Gastroesophageal sphincter (tissue), 4 donors: ENCODE measurements around the gene AHNAK2. TPM values are rescaled to one million over a fixed set of nuclear protein-coding genes. Genes with fewer than 3 reads are reported as not detected.

ENCODE experiments used
- ATAC-seq: fragments of 150-250 bp; one replicate; pipeline ENCODE4 v1.9.1; 2016; ENCODE audit warnings: mild to moderate bottlenecking, moderate library complexity
- H3K27ac ChIP-seq, 4 donors: fragments of 200-600 bp; sonication (generic) in 3 of 4; 1 replicate in 3 of 4; 2 replicates in 1 of 4; pipeline ENCODE4 v1.5.1; 2016 to 2019
- H3K27me3 ChIP-seq: fragments of 200-600 bp; sonication (generic); one replicate; pipeline ENCODE4 v1.5.1; 2019
- H3K36me3 ChIP-seq, 2 donors: fragments of 200-600 bp; sonication (generic); one replicate each; pipeline ENCODE4 v1.5.1; 2019; ENCODE audit warnings: control low read depth in 1 of 2
- H3K4me1 ChIP-seq, 3 donors: fragments of 200-600 bp; sonication (generic); 1 replicate in 2 of 3; 2 replicates in 1 of 3; pipeline ENCODE4 v1.5.1; 2016 to 2019; ENCODE audit warnings: control low read depth in 2 of 3
- H3K4me3 ChIP-seq, 2 donors: fragments of 200-600 bp; sonication (generic); one replicate each; pipeline ENCODE4 v1.5.1; 2019; ENCODE audit warnings: mild to moderate bottlenecking in 1 of 2, moderate library complexity in 1 of 2
- H3K9me3 ChIP-seq, 3 donors: fragments of 200-600 bp; sonication (generic); one replicate each; pipeline ENCODE4 v1.5.1; 2017 to 2019; ENCODE audit warnings: control low read depth in 2 of 3
- CTCF ChIP-seq, 4 experiments: fragments of 200-600 bp in 2 of 4; fragments of 450-650 bp in 2 of 4; sonication (generic) in 1 of 4; IDR thresholded peaks; one replicate each; pipeline ENCODE4 v1.5.1; 2017 to 2019; ENCODE audit warnings: antibody characterized with exemption in 4 of 4, mild to moderate bottlenecking in 2 of 4, moderate library complexity in 2 of 4
- EP300 ChIP-seq: sonication (generic); formaldehyde crosslinking; IDR thresholded peaks from one replicate; pipeline ENCODE4 v1.6.1; 2017; ENCODE audit warnings: antibody characterized with exemption, mild to moderate bottlenecking
- POLR2A ChIP-seq, 2 donors: fragments of 450-650 bp; IDR thresholded peaks; one replicate each; pipeline ENCODE4 v1.6.1; 2017; ENCODE audit warnings: antibody characterized with exemption in 2 of 2, mild to moderate bottlenecking in 2 of 2, moderate library complexity in 1 of 2
- POLR2AphosphoS5 ChIP-seq: sonication (generic); formaldehyde crosslinking; IDR thresholded peaks from one replicate; pipeline ENCODE4 v1.6.1; 2017; ENCODE audit warnings: antibody characterized with exemption
- WGBS, 2 donors: methylation state at CpG; one replicate each; pipeline ENCODE4 v1.1.5; 2018; ENCODE audit warnings: low coverage in 1 of 2; 5-methylcytosine and 5-hydroxymethylcytosine counted together
- total RNA-seq, 4 donors: library from RNA; depleted of rRNA; stranded (reverse); fragments of >200 nt; gene quantifications; one replicate each; pipeline ENCODE4 v1.1.0, GENCODE V29; 2016

AHNAK2 gene
- total RNA-seq, 4 donors from 2014 or later: 105 to 529 (median 239) TPM

DNA sequence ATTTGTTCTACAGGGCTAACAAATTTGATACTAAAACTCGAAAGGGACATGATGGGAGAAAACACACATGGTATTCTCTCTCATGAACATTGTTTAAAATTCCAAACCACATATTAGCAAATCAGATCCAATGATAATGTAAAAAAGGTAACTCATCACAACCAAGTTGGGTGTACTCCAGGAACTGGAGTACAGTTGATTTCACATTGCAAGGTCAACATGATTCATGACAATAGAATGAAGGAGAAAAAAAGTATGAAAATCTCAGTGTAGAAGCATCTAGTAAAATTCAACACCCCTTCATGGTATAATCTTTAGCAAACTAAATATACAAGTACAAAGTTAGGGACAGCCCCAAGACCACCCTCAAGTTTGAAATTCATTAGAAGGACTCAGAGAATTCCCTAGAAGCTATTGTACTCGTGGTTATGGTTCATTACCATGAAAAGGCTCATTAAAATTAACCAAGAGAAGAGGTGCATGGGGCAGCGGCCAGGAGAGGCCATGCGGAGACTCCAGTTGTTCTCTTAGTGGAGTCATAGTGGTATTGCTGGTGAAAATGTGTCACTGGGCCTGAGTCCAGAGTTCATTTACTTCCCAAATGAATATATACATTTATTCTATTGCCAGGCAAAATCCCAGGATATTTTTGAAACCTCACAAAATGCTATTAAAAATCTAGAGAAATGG, 45.8 kb upstream of the AHNAK2 start:
- Histone ChIP-seq H3K36me3 (no peaks in the 10 kb centered on the region), H3K27ac (no peak overlapping the region), H3K9me3 (no peaks in the 10 kb centered on the region), H3K4me3 (no peak overlapping the region), H3K27me3 (no peaks in the 10 kb centered on the region), H3K4me1 (peaks cover 0 to 38% (median 14%) of the 10 kb centered on the region in 3 donors)
- 51 to 76% methylated on average over 2 to 4 of the region's 4 CpGs for WGBS, 2 donors
- TF ChIP-seq CTCF (IDR thresholded peaks at IDR 0.05) (no peak), POLR2A (IDR thresholded peaks at IDR 0.05) (no peak), POLR2AphosphoS5 (no peak), EP300 (no peak)
- no peak for ATAC-seq

- H3K9me3 ChIP-seq: no peaks in the 10 kb centered on the region
- 61 to 83% methylated on average over 11 of the region's 11 CpGs for WGBS, 2 donors
- no peak for ATAC-seq
- no peaks in the 10 kb centered on the region for H3K27me3 ChIP-seq
- H3K27ac ChIP-seq: no peak overlapping the region
- no peak overlapping the region for H3K4me3 ChIP-seq
- TF ChIP-seq EP300 (no peak), POLR2AphosphoS5 (no peak), CTCF (IDR thresholded peaks at IDR 0.05) (no peak), POLR2A (IDR thresholded peaks at IDR 0.05) (no peak)
- H3K4me1 ChIP-seq: peaks cover 0 to 46% (median 14%) of the 10 kb centered on the region in 3 donors
- H3K36me3 ChIP-seq: no peaks in the 10 kb centered on the region
Measured at GRCh38 chr14:105023144-105023543, 45.0 kb upstream of the AHNAK2 start.

DNA sequence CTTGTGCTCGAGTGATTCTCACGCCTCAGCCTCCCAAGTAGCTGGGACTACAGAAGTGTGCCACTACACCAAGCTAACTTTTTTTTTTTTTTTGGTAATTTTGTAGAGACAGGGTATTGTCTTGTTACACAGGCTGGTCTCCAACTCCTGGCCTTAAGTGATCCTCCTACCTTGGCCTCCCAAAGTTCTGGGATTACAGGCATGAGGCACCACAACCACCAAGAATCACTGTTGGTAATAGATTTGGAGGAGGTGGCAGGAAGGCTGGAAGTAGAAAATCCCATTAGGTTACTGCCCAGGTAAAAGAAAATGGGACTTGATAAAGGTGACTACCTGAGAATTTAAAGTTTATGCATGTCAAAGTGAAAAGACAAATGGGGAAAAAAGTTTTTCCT, 44.1 kb upstream of the AHNAK2 start:
- Histone ChIP-seq H3K4me3 (peak overlapping the region in 1 of 2 donors; percentile 67), H3K9me3 (no peaks in the 10 kb centered on the region), H3K27me3 (no peaks in the 10 kb centered on the region), H3K27ac (peak overlapping the region in 1 of 4 donors; percentile 80), H3K36me3 (no peaks in the 10 kb centered on the region), H3K4me1 (peaks cover 0 to 44% (median 14%) of the 10 kb centered on the region in 3 donors)
- 44 to 67% methylated on average over 2 of the region's 2 CpGs for WGBS, 2 donors
- no peak for ATAC-seq
- TF ChIP-seq POLR2A (IDR thresholded peaks at IDR 0.05) (no peak), EP300 (no peak), CTCF (IDR thresholded peaks at IDR 0.05) (no peak), POLR2AphosphoS5 (no peak)

DNA sequence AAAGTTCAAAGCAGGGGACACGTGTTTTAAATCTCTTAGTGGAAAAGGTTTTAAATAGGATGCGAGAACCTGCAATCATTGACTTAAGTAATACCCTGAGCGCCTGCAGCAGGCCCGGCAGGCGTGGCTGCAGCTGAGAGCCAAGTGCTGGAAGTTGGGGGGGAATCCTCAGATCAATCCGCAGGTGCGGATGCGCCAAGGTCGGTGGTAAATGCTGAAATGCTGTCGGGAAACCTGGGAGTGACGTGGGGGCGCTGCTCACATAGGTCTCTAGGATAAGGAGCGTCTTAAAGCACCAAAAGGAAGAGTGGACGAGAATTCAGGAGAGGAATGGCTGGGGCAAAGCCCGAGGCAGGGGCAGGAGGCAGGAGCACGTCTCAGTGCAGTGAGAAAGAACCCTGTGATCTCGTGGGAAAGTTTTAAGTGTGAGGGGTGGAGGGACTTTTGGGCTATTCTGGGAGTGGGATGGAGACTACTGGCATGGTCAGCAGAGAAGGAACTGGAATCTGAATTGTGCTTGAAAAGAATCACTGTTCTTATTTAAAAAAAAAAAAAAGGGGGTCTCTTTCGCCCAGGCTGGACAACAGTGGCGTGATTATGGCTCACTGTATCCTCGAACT, 43.6 kb upstream of the AHNAK2 start:
- TF ChIP-seq CTCF (IDR thresholded peaks at IDR 0.05): no peak
- no peak for TF ChIP-seq POLR2AphosphoS5
- no peak for TF ChIP-seq POLR2A (IDR thresholded peaks at IDR 0.05)
- no peak for TF ChIP-seq EP300
- ATAC-seq: no peak
- no peaks in the 10 kb centered on the region for H3K27me3 ChIP-seq
- H3K4me3 ChIP-seq: peak overlapping the region; percentile 47 to 67
- H3K9me3 ChIP-seq: no peaks in the 10 kb centered on the region
- H3K36me3 ChIP-seq: no peaks in the 10 kb centered on the region
- peak overlapping the region; percentile 32 to 85 (median 80) for H3K27ac ChIP-seq
- peaks cover 0 to 39% (median 14%) of the 10 kb centered on the region in 3 donors for H3K4me1 ChIP-seq
- 8 to 17% methylated on average over 8 to 20 of the region's 20 CpGs for WGBS, 2 donors
